GM12864 (cell line): Measurements from ENCODE around the gene INTS11.

ENCODE experiments used
- DNase-seq: peaks from one replicate; pipeline ENCODE4 v3.0.0-alpha.2; 2011; ENCODE audit warnings: low read depth
- H3K4me3 ChIP-seq: 2 replicates; pipeline ENCODE4 v1.5.1; 2011; ENCODE audit warnings: mild to moderate bottlenecking, low read depth, low read length, control low read depth
- CTCF ChIP-seq: IDR thresholded peaks from 2 replicates; pipeline ENCODE4 v1.5.1; 2011; ENCODE audit warnings: low read depth, mild to moderate bottlenecking, moderate library complexity, low read length, control low read depth, inconsistent platforms; ENCODE audit errors: missing control alignments

The INTS11 gene

GRCh38 chr1:1356166-1356795 is 31.8 kb upstream of the INTS11 start:
- no peak overlapping the region for H3K4me3 ChIP-seq
- no peak for DNase-seq
- no peak for TF ChIP-seq CTCF

DNA sequence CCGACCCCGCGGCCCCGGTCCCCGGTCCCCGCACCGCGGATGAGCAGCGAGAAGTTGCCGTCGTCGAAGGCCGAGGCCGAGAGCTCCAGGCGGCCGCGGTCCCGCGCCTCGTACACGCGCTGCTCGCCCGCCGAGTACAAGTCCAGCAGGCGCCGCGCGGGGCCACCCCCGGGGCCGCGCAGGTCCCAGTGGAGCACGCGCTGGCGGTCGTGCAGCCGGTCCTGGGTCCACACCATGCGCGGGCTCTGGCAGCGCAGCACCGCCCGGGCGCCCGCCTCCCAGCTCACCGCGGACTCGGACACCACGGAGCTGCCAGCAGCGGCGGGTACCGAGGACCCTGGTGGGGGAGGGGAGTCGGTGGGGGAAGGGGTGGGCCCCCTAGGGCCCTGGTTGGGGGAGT is 31.0 kb upstream of the INTS11 start:
- H3K4me3 ChIP-seq = no peak overlapping the region
- no peak for TF ChIP-seq CTCF
- no peak for DNase-seq

DNA sequence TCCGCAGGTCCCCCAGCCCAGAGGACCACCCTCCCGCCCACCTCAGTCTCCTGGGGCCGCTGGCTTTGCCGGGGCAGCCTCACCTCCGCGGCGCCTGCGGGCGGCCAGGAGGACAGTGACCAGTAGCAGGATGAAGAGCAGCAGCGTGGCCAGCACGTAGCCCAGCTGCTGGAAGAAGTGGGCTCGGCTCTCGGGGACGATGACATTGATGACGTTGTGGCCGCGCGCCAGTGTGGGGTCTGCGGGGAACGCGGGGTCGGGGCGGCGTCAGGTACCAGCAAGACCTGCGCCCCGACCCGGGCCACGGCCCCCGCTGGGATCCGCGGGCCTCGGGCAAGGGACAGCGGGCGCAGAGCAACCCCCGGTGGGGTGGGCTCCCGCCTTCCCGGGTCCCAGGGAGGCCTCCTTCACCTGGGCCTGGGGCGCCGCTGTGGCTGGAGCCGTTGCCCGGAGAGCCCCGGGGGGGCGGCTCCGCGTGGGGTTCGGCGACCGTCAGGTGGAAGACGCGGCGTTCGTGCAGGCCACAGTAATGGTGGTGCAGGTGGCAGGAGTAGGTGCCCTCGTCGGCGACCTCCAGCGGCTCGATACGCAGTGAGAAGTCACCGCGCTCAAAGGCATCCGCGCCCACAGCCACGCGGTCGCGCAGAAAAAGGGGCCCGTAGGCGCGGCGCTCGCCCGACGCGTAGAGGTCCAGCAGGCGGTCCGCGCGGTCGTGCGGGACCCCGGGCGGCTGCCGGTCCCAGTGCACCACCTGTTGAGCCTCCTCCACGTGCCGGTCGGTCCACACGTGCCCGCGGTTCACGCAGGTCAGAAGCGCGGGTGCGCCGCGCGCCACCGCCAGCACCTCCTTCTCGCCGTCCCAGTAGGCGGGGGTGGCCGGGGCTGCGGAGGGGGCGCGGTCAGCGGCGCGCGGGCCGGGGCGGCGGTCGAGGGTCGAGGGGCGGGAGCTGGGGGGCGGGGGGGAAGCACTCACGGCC is 30.1 kb upstream of the INTS11 start:
- no peak for DNase-seq
- no peak overlapping the region for H3K4me3 ChIP-seq
- no peak for TF ChIP-seq CTCF

DNA sequence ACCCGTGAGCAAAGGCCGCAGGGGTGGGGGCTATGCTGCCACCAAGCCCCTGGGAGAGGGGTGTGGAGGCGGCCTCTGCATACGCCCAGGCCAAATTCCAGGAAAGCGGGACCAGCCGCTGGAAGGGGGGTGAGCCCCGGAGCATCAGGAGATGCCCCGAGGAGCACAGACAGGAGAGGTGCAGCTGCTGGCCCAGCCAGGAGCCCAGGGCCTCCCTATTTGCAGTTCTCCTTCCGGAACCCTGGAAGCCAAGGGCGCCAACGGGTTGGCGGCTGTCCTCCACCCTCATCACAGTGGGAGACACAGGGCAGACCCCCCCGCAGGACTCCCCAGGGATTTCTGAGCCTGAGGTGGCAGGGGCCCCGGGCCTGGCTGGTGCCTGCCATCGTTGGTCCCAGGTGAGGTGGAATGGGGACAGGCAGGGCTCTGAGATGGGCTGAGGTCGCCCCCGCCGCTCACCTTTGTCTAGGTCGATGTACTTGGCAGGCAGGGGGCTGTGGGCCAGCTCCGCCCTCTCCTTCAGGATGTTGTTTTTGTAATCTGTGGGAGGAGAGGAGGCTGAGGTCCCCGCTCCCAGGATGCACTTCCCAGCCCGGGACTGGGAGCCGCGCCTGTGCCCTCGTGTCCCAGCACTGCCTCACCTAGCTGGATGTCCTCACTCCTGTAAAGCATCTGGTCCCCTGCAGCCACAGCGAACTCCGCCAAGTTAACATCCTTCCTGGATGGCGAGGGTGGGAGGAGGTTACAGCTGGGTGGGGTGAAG is 29.1 kb upstream of the INTS11 start:
- no peak overlapping the region for H3K4me3 ChIP-seq
- no peak for DNase-seq
- no peak for TF ChIP-seq CTCF

- no peak for TF ChIP-seq CTCF
- no peak overlapping the region for H3K4me3 ChIP-seq
- no peak for DNase-seq
These were observed 28.4 kb upstream of the INTS11 start for GRCh38 chr1:1352786-1353388.

- no peak for DNase-seq
- no peak for TF ChIP-seq CTCF
- no peak overlapping the region for H3K4me3 ChIP-seq
These were observed 27.3 kb upstream of the INTS11 start for GRCh38 chr1:1351511-1352427.
